Spinal cord (tissue), 10 donors: ENCODE measurements around the gene SELENBP1. TPM values are rescaled to one million over a fixed set of nuclear protein-coding genes. Genes with fewer than 3 reads are reported as not detected.

Source experiments
- DNase-seq, 6 donors: peaks; one replicate each; pipeline versions ENCODE4 v3.0.0 to v3.0.0-alpha.2; 2013 to 2015; ENCODE audit warnings: low spot score in 6 of 6, low read depth in 4 of 6
- H3K27ac ChIP-seq: one replicate; pipeline ENCODE4 v1.5.1; 2013; ENCODE audit warnings: low read depth, low read length, control low read depth
- H3K27me3 ChIP-seq: one replicate; pipeline ENCODE4 v1.6.1; 2013; ENCODE audit warnings: low read length; ENCODE audit not compliant: control insufficient read depth, insufficient read depth
- H3K36me3 ChIP-seq: one replicate; pipeline ENCODE4 v1.6.1; 2013; ENCODE audit warnings: low read length; ENCODE audit not compliant: control insufficient read depth, insufficient read depth
- H3K4me1 ChIP-seq: one replicate; pipeline ENCODE4 v1.6.1; 2013; ENCODE audit warnings: low read length; ENCODE audit not compliant: control insufficient read depth, insufficient read depth
- H3K4me3 ChIP-seq: one replicate; pipeline ENCODE4 v1.5.1; 2013; ENCODE audit warnings: low read depth, low read length, control low read depth
- H3K9me3 ChIP-seq: one replicate; pipeline ENCODE4 v1.6.1; 2013; ENCODE audit warnings: low read length; ENCODE audit not compliant: control insufficient read depth, insufficient read depth
- WGBS: methylation state at CpG from one replicate; pipeline ENCODE4 v1.1.5; 2013; ENCODE audit warnings: missing lambda C conversion rate; ENCODE audit not compliant: insufficient coverage; 5-methylcytosine and 5-hydroxymethylcytosine counted together
- long read RNA-seq, 4 donors: transcript quantifications; one replicate each; lab custom pipeline, GENCODE V29; 2026
- polyA plus RNA-seq, 2 donors: library from polyadenylated mRNA; unstranded; fragments of 120-200 nt; gene quantifications; one replicate each; pipeline ENCODE4 v1.2.1, GENCODE V29; 2013; ENCODE audit not compliant: insufficient read length in 2 of 2
- total RNA-seq, 2 donors: library from RNA; depleted of rRNA in 1 of 2; stranded (reverse); fragments of 120-200 nt in 1 of 2; fragments of >200 nt in 1 of 2; gene quantifications; one replicate each; pipeline versions ENCODE4 v1.2.3 to v1.2.4, GENCODE V29; 2013 to 2014
- donor health status: healthy.

The SELENBP1 gene
- 100 to 1,000 TPM in 1 of 2 donors, 10 to 100 TPM in 1; 36.2 to 147 TPM for total RNA-seq
- polyA plus RNA-seq = 10 to 100 TPM; 13.6 to 40.5 TPM
- long read RNA-seq, donor 1, partial matches to known transcripts = 6 of 13 reads
- long read RNA-seq, donor 1, other reads (novel, unspliced or antisense) = 0 of 13 reads
- long read RNA-seq, donor 2, partial matches to known transcripts = 0 of 2 reads
- long read RNA-seq, donor 2, other reads (novel, unspliced or antisense) = 0 of 2 reads
- long read RNA-seq, donor 3, partial matches to known transcripts = 0 of 1 reads
- long read RNA-seq, donor 3, other reads (novel, unspliced or antisense) = 0 of 1 reads
- long read RNA-seq, donor 4, transcript SELENBP1-218 (11 exons, 1,963 nt) = minor isoform, 7 of 1,540 reads
- long read RNA-seq, donor 4, transcript SELENBP1-201 (12 exons, 1,752 nt) = major isoform, 26 of 1,540 reads
- long read RNA-seq, donor 4, partial matches to known transcripts = 1,059 of 1,540 reads
- long read RNA-seq, donor 4, other reads (novel, unspliced or antisense) = 444 of 1,540 reads

- Histone ChIP-seq H3K9me3 (no peaks in the 10 kb centered on the region), H3K36me3 (peaks cover 11% of the 10 kb centered on the region), H3K27ac (peak within 1 kb of the TSS; percentile 79), H3K27me3 (no peaks in the 10 kb centered on the region), H3K4me3 (peak within 1 kb of the TSS; percentile 35), H3K4me1 (peaks cover 47% of the 10 kb centered on the region)
- WGBS = 34% methylated on average over 4 of the region's 11 CpGs
- DNase-seq = peak in 3 of 6 donors; percentile 42 to 83 (median 65)
Measured at GRCh38 chr1:151372058-151372934, at the start of gene SELENBP1. TSS of gene SELENBP1 (minus strand) at chr1:151372705. CDS start at chr1:151372641, 64 bp downstream.

DNA sequence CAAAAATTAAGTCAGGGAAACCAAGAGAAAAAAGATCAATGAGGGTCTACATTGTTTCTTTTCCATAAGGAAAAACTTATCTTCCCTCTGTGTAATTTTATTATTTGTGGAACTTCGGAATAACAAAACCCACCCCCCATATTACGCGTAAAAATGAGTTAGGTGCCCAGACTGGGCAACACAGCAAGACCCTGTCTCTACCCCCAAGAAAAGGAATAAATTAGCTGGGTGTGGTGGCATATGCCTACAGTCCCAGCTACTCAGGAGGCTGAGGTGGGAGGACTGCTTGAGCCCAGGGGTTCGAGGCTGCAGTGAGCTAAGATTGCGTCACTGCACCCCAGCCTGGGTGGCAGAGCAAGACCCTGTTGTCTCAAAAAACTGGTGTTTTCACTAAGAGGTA is 47.3 kb upstream of the SELENBP1 start:
- no peaks in the 10 kb centered on the region for H3K9me3 ChIP-seq
- no peaks in the 10 kb centered on the region for H3K4me1 ChIP-seq
- H3K27ac ChIP-seq = no peak overlapping the region
- DNase-seq = no peak
- no peak overlapping the region for H3K4me3 ChIP-seq
- H3K36me3 ChIP-seq = peaks cover 59% of the 10 kb centered on the region
- WGBS = 43% methylated on average over 2 of the region's 5 CpGs
- no peaks in the 10 kb centered on the region for H3K27me3 ChIP-seq

GRCh38 chr1:151418081-151418480 is 45.6 kb upstream of the SELENBP1 start:
- H3K4me3 ChIP-seq = no peak overlapping the region
- H3K27ac ChIP-seq = no peak overlapping the region
- DNase-seq = no peak
- H3K27me3 ChIP-seq = no peaks in the 10 kb centered on the region
- no peaks in the 10 kb centered on the region for H3K4me1 ChIP-seq
- H3K9me3 ChIP-seq = no peaks in the 10 kb centered on the region
- no CpG with 5 or more reads among the region's 3 CpGs for WGBS
- peaks cover 67% of the 10 kb centered on the region for H3K36me3 ChIP-seq

DNA sequence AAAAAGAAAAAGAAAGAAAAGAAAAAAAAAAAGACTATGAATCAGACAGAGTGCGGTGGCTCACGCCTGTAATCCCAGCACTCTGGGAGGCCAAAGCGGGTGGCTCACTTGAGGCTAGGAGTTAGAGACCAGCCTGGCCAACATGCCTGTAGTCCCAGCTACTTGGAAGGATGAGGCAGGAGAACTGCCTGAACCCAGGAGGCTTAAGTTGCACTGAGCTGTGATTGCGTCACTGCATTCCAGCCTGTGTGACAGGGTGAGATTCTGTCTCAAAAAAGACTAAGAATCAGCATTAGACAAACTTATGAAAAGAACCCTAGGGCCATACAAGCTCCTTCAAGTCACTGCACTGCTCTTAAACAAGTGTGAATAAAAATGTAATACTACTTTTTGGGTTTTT is 43.7 kb upstream of the SELENBP1 start:
- H3K4me3 ChIP-seq = no peak overlapping the region
- H3K27me3 ChIP-seq = no peaks in the 10 kb centered on the region
- H3K36me3 ChIP-seq = peaks cover 60% of the 10 kb centered on the region
- H3K4me1 ChIP-seq = no peaks in the 10 kb centered on the region
- no peaks in the 10 kb centered on the region for H3K9me3 ChIP-seq
- 95% methylated on average over 3 of the region's 4 CpGs for WGBS
- no peak for DNase-seq
- H3K27ac ChIP-seq = no peak overlapping the region

DNA sequence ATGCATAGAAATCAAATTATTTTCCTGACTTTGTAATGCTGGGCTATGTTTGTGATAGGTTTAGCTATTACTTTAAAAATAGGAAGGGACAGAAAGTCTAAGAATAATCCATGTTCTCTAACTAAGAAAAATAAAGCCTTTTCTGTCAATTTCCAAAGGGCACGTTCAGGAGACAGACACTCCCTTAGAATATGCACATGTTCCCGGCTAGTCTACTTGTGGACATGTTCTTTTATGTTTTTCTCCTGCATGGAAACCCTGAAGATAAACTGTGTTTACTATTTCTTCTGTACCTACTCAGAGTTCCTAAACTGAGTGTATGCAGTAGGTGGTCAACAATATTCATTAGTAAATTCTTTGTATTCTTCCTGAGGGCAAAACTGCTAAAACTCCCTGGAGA is 39.4 kb upstream of the SELENBP1 start:
- H3K36me3 ChIP-seq = peaks cover 56% of the 10 kb centered on the region
- H3K9me3 ChIP-seq = no peaks in the 10 kb centered on the region
- no peaks in the 10 kb centered on the region for H3K27me3 ChIP-seq
- no peaks in the 10 kb centered on the region for H3K4me1 ChIP-seq
- no peak overlapping the region for H3K4me3 ChIP-seq
- no peak for DNase-seq
- no peak overlapping the region for H3K27ac ChIP-seq
- WGBS = no CpG with 5 or more reads among the region's 2 CpGs

DNA sequence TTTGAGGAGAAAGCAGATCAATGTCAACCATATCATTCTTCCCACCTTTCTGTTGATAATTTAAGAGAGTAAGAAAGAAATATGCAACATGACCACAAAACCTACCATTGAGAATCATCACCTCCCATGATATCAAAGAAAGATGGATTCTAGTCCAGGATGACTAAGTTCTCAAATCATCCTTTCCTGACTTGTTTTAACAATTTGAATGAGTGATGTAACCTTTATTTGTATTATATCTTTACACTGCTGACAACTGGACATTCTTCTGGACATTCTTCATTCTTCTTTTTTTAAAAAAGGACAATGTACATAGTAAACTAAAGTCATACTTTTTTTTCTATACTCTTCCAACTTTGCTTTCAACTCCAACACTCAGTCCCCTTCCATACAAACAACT is 36.4 kb upstream of the SELENBP1 start:
- DNase-seq = no peak
- Histone ChIP-seq H3K36me3 (peaks cover 51% of the 10 kb centered on the region), H3K27ac (no peak overlapping the region), H3K27me3 (no peaks in the 10 kb centered on the region), H3K4me3 (no peak overlapping the region), H3K9me3 (no peaks in the 10 kb centered on the region), H3K4me1 (no peaks in the 10 kb centered on the region)

- Histone ChIP-seq H3K27ac (no peak overlapping the region), H3K36me3 (peaks cover 50% of the 10 kb centered on the region), H3K4me3 (no peak overlapping the region), H3K27me3 (no peaks in the 10 kb centered on the region), H3K9me3 (no peaks in the 10 kb centered on the region), H3K4me1 (no peaks in the 10 kb centered on the region)
- DNase-seq = no peak
- 100% methylated on average over 1 of the region's 3 CpGs for WGBS
Measured at GRCh38 chr1:151407304-151407703, 34.8 kb upstream of the SELENBP1 start.

DNA sequence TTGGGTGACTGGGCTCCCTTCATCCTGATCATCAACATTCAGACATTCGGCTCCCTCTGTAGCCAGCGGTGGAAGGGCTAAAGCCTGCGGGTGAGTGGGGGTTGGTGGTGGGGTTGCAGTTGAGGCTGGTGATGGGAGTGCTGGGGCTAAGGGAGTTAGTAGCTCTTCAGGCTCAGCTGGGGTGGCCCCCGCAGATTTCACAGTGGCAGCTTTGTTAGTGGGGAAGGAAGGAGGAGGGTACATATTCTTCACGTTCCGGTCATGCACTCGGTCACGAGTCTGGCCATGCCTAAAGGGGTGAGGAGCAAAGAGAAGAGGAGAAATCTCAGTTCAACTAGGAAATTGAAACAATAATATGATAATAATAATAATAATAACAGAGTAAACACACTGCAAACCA is 33.7 kb upstream of the SELENBP1 start:
- H3K4me3 ChIP-seq = no peak overlapping the region

DNA sequence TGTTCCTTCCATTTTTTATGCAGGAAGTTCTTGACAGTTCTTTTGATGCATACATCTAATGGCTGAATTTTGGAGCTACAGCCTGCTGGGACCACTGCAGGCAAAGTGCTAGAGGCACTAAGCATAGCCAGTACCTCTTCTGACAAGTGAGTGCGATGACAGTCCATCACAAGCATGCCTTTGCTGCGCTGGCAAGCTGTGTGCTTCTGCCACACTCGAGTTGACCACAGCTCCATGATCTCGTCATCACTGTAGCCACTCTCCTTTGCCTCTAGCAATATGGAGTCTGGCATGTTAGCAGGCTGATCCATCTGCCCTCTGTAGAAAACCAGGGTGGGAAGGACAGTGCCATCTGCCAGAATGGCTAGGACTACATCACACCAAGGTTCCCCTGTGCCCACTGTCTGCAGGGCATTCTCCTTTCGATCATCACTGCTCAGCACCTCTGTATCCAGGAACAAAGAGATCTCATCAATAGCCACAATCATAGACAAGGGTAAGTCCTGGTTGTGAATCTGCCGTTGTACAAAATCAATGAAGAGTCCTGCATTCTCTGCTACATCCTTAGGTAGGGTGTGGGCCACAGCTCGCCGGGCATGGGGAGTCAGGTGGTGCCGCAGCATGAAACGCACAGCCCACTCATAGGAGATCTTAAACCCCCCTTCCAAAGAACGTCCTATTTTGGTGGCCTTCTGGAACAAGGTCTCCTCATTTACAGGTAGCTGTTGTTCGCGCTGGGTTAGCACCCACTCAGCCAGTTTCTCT is 32.9 kb upstream of the SELENBP1 start:
- no peak overlapping the region for H3K27ac ChIP-seq
- peaks cover 57% of the 10 kb centered on the region for H3K36me3 ChIP-seq
- H3K9me3 ChIP-seq = no peaks in the 10 kb centered on the region
- 92% methylated on average over 13 of the region's 13 CpGs for WGBS
- no peak overlapping the region for H3K4me3 ChIP-seq
- no peaks in the 10 kb centered on the region for H3K27me3 ChIP-seq
- peaks cover 8% of the 10 kb centered on the region for H3K4me1 ChIP-seq
- DNase-seq = no peak

More for the DNA sequence above, 33.7 kb upstream of the SELENBP1 start:
- 83% methylated on average over 2 of the region's 8 CpGs for WGBS
- H3K36me3 ChIP-seq = peaks cover 57% of the 10 kb centered on the region
- no peaks in the 10 kb centered on the region for H3K9me3 ChIP-seq
- H3K27ac ChIP-seq = no peak overlapping the region
- H3K27me3 ChIP-seq = no peaks in the 10 kb centered on the region
- H3K4me1 ChIP-seq = peaks cover under 1% of the 10 kb centered on the region
- DNase-seq = no peak
